ENCODE data around the gene RNF4.
"Not testable (repeated sequence)": the region's sequence is repeated elsewhere in the genome, so short reads cannot be mapped to it uniquely, and the experiment has no call there.

DNA sequence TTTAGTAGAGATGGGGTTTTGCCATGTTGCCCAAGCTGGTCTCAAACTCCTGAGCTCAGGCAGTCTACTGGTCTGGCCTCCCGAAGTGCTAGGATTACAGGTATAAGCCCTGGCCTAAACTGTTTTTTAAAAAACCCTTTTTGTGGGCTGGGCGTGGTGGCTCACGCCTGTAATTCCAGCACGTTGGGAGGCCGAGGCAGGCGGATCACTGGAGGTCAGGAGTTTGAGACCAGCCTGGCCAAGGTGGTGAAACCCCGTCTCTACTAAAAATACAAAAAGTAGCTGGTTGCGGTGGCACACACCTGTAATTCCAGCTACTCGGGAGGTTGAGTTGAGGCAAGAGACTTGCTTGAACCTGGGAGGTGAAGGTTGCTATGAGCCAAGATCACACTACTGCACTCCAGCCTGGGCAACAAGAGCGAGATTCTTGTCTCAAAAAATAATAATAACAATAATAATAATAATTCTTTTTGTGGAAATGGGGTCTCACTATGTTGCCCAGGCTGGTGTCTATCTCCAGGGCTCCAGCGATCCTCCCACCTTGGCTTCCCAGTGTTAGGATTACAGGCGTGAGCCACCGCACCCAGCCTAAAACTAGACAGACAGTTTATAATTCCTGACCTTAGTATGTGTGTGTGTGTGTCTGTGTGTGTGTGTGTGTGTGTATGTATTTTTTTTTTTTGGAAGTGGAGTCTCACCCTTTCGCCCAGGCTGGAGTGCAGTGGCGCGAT is 78.2 kb downstream of the RNF4 start:
- not testable (repeated sequence) for TF ChIP-seq EZH2 (IDR thresholded peaks at IDR 0.05; ENCODE audit: insufficient read depth, poor library complexity, severe bottlenecking); EZH2phosphoT487 (IDR thresholded peaks at IDR 0.05; ENCODE audit: insufficient read depth, low read depth)

Data from GM23248 (cell line).